Measurements from ENCODE around the gene TNFRSF6B.

The TNFRSF6B gene

DNA sequence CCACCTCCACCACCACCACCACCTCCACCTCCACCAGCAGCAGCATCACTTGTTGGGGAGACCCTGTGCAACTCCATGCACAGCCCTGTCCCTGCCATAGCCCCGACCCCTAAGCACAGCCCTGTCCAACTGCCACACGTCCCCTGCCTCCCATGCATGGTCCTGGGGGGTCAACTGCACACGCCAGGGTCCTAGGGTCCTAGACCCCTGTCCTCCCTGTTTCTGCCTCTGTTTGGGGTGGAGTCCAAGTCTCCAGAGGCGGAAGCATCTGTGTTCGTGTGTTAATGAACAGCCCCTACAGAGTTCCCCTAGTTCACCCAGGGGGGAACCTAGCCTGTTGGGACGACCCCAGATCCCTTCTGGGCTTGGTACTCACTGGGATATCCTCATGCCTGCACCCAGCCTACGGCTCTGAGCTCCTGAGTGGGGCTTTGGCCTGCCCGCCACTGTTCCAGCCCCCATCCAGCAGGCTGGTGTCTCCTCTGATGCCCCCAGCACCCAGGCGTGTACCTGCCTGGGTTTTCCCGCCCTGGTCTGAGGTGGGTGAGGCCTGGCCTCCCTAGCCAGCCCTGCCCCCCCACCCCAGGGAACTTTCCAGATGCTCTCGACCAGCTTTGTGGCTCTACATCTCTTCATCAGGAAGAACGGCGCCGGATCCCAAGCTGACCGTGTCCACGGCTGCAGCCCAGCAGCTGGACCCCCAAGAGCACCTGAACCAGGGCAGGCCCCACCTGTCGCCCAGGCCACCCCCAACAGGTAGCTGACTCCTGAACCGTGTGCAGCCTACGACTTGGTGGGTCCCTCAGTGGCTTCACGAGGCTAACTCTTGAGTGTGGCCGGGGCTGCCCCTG lies 2.5 kb upstream of the TNFRSF6B start:
- H3K36me3 ChIP-seq (replicated peaks) = peaks cover 8% of the 10 kb centered on the region
- no peaks in the 10 kb centered on the region for H3K4me1 ChIP-seq
- in situ Hi-C loops (cut with MboI; ENCODE audit: low sequenced_read_pairs) = no loop called here
- no peaks in the 10 kb centered on the region for H3K9me3 ChIP-seq
- H3K4me3 ChIP-seq = no peak overlapping the region
- no peak for DNase-seq (ENCODE audit: low spot score in 2 of 2)
- H3K27me3 ChIP-seq (ENCODE audit: low read depth) = no peaks in the 10 kb centered on the region

DNA sequence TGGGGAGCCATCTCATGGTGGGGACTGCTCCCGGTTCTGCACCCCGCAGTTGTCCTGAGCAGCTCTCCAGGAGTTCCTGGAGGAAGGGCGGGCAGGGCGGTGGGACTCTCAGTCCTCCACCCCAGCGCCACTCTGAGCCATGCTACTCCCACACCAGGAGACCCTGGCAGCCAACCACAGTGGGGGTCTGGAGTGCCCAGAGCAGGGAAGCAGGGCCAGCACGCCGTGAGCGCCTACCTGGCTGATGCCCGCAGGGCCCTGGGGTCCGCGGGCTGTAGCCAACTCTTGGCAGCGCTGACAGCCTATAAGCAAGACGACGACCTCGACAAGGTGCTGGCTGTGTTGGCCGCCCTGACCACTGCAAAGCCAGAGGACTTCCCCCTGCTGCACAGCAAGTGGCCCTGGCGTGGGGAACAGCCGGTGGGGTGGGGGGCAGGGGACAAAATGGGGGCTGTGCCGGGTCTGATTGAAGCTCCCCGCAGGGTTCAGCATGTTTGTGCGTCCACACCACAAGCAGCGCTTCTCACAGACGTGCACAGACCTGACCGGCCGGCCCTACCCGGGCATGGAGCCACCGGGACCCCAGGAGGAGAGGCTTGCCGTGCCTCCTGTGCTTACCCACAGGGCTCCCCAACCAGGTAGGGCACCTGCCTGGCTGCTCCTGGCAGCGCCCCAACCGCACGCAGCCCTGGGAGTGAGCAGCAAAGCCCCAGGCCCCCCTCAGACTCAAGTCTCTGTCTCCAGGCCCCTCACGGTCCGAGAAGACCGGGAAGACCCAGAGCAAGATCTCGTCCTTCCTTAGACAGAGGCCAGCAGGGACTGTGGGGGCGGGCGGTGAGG lies 1.6 kb upstream of the TNFRSF6B start:
- Histone ChIP-seq H3K9me3 (no peaks in the 10 kb centered on the region), H3K27me3 (ENCODE audit: low read depth) (no peaks in the 10 kb centered on the region), H3K4me3 (no peak overlapping the region), H3K36me3 (replicated peaks) (peaks cover 8% of the 10 kb centered on the region), H3K4me1 (no peaks in the 10 kb centered on the region)
- no peak for DNase-seq (ENCODE audit: low spot score in 2 of 2)
- in situ Hi-C loops (cut with MboI; ENCODE audit: low sequenced_read_pairs) = no loop called here

DNA sequence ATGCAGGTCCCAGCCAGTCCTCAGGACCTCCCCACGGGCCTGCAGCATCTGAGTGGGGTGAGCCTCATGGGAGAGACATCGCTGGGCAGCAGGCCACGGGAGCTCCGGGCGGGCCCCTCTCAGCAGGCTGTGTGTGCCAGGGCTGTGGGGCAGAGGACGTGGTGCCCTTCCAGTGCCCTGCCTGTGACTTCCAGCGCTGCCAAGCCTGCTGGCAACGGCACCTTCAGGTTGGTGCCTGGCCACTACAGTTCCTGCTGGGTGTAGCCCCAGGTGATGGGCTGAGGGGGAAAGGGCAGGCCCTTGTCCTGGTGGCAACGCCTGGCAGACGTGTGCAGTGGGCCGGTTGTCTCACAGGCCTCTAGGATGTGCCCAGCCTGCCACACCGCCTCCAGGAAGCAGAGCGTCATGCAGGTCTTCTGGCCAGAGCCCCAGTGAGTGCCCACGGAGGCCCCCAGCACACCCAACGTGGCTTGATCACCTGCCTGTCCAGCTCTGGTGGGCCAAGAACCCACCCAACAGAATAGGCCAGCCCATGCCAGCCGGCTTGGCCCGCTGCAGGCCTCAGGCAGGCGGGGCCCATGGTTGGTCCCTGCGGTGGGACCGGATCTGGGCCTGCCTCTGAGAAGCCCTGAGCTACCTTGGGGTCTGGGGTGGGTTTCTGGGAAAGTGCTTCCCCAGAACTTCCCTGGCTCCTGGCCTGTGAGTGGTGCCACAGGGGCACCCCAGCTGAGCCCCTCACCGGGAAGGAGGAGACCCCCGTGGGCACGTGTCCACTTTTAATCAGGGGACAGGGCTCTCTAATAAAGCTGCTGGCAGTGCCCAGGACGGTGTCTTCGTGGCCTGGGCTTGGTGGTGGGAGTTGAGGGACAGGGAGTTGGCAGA lies 787 bp upstream of the TNFRSF6B start:
- Histone ChIP-seq H3K36me3 (replicated peaks) (peaks cover 8% of the 10 kb centered on the region), H3K4me3 (no peak overlapping the region), H3K27me3 (ENCODE audit: low read depth) (no peaks in the 10 kb centered on the region), H3K4me1 (no peaks in the 10 kb centered on the region), H3K9me3 (no peaks in the 10 kb centered on the region)
- peak in 1 of 2 experiments; percentile 14 for DNase-seq (ENCODE audit: low spot score in 2 of 2)
- in situ Hi-C loops (cut with MboI; ENCODE audit: low sequenced_read_pairs) = no loop called here

DNA sequence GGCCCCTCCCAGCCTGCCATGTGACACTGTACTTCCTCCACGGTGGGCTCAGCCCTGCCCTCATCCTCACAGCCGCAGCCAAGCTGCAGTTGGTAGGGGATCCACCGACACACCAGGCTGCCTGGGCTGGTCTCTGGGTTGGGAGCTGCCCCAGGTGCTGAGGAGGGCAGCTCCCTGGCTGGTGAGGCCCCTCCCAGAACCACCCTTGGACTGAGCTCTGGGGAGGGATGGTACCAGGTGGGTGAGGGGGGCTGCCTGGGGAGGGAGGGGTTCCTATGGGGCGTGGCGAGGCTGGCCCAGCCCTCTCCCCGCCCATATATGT lies 185 bp upstream of the TNFRSF6B start:
- in situ Hi-C loops (cut with MboI; ENCODE audit: low sequenced_read_pairs) = no loop called here
- H3K4me3 ChIP-seq = no peak overlapping the region
- peak in 1 of 2 experiments; percentile 33 for DNase-seq (ENCODE audit: low spot score in 2 of 2)

DNA sequence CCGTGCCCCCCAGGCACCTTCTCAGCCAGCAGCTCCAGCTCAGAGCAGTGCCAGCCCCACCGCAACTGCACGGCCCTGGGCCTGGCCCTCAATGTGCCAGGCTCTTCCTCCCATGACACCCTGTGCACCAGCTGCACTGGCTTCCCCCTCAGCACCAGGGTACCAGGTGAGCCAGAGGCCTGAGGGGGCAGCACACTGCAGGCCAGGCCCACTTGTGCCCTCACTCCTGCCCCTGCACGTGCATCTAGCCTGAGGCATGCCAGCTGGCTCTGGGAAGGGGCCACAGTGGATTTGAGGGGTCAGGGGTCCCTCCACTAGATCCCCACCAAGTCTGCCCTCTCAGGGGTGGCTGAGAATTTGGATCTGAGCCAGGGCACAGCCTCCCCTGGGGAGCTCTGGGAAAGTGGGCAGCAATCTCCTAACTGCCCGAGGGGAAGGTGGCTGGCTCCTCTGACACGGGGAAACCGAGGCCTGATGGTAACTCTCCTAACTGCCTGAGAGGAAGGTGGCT lies 960 bp downstream of the TNFRSF6B start:
- Histone ChIP-seq H3K36me3 (replicated peaks) (peaks cover 8% of the 10 kb centered on the region), H3K4me1 (no peaks in the 10 kb centered on the region), H3K27me3 (ENCODE audit: low read depth) (no peaks in the 10 kb centered on the region), H3K4me3 (no peak overlapping the region), H3K9me3 (no peaks in the 10 kb centered on the region)
- in situ Hi-C loops (cut with MboI; ENCODE audit: low sequenced_read_pairs) = no loop called here
- peak in 1 of 2 experiments; percentile 21 for DNase-seq (ENCODE audit: low spot score in 2 of 2)

More for the DNA sequence above, 185 bp upstream of the TNFRSF6B start:
- no peaks in the 10 kb centered on the region for H3K9me3 ChIP-seq
- no peaks in the 10 kb centered on the region for H3K4me1 ChIP-seq
- H3K36me3 ChIP-seq (replicated peaks) = peaks cover 8% of the 10 kb centered on the region
- no peaks in the 10 kb centered on the region for H3K27me3 ChIP-seq (ENCODE audit: low read depth)

DNA sequence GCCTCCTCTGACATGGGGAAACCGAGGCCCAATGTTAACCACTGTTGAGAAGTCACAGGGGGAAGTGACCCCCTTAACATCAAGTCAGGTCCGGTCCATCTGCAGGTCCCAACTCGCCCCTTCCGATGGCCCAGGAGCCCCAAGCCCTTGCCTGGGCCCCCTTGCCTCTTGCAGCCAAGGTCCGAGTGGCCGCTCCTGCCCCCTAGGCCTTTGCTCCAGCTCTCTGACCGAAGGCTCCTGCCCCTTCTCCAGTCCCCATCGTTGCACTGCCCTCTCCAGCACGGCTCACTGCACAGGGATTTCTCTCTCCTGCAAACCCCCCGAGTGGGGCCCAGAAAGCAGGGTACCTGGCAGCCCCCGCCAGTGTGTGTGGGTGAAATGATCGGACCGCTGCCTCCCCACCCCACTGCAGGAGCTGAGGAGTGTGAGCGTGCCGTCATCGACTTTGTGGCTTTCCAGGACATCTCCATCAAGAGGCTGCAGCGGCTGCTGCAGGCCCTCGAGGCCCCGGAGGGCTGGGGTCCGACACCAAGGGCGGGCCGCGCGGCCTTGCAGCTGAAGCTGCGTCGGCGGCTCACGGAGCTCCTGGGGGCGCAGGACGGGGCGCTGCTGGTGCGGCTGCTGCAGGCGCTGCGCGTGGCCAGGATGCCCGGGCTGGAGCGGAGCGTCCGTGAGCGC lies 1.6 kb downstream of the TNFRSF6B start:
- Histone ChIP-seq H3K4me3 (no peak overlapping the region), H3K36me3 (replicated peaks) (peaks cover 8% of the 10 kb centered on the region), H3K9me3 (no peaks in the 10 kb centered on the region), H3K4me1 (no peaks in the 10 kb centered on the region), H3K27me3 (ENCODE audit: low read depth) (no peaks in the 10 kb centered on the region)
- DNase-seq (ENCODE audit: low spot score in 2 of 2) = peak in 1 of 2 experiments; percentile 20
- in situ Hi-C loops (cut with MboI; ENCODE audit: low sequenced_read_pairs) = no loop called here

DNA sequence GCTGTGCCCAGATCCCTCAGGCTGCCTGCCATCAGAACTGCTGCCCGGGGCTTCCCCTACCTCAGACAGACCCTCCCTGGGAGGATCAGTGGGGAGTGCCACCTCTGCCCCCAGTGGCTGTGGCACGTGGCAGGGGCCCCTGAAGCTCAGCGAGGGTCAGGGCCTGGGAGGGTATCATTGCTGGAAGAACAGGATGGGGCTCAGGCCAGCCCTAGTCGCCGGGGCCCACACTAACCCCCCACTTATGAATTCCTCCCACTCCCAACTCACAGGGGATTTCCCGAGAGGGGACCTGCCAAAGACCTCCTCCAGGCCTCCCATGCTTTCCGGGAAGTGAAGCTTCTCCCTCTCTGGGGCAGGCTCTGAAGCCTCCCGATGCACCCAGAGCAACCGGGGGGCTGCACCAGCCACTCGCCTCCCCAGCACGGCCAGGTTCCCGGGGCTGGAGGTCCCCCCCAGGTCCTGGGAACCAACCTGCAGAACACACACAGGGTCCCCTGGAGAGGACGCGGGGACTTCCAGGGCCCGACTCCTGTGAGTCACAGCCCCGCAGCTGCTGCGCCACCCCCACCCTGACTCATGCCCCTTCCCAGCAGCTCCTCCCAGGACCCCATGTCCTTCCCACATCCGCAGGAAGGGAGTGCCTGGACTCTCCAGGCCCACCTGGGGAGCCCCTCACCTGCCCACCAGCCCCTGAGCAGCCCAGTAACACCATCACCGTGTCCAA lies 2.5 kb downstream of the TNFRSF6B start:
- Histone ChIP-seq H3K27me3 (ENCODE audit: low read depth) (no peaks in the 10 kb centered on the region), H3K36me3 (replicated peaks) (peaks cover 6% of the 10 kb centered on the region), H3K9me3 (no peaks in the 10 kb centered on the region), H3K4me1 (no peaks in the 10 kb centered on the region), H3K4me3 (no peak overlapping the region)
- DNase-seq (ENCODE audit: low spot score in 2 of 2) = peak in 1 of 2 experiments; percentile 20
- in situ Hi-C loops (cut with MboI; ENCODE audit: low sequenced_read_pairs) = no loop called here

DNA sequence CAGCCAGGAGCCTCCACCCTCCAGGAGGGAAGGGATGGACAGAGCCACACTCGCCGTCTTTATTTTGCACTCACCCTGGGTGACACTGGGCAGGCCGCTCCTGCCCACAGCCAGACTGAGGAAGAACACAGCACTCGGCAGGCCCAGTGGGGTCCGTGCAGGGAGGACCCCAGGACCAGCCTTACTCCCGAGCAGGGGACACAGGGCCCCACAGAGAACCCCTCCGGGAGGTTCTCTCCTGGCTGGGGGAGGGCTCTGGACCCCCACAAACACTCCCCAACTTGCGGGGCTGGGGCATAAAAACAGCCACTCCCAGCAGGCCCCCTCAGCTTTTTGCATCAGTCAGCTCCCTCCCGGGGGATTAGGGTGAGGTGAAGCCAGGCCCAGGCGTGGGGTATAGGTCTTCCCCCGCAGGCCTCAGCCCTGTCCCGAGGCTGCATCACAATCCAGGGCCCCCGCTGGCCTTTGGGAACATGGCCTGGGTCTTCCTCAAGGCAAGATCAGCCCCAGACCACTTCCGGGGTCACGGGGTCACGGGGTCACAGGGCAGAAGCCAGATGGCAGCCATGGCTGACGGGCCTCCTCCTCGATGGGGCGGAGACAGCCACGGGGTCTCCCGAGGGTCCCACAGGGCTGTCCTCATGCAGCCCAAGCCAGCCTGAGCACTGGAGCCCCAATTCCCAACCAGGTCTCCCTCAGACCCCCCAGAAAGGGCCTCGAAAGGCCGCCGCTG lies 3.2 kb downstream of the TNFRSF6B start:
- Histone ChIP-seq H3K27me3 (ENCODE audit: low read depth) (no peaks in the 10 kb centered on the region), H3K4me3 (no peak overlapping the region), H3K36me3 (replicated peaks) (peaks cover 9% of the 10 kb centered on the region), H3K9me3 (no peaks in the 10 kb centered on the region), H3K4me1 (no peaks in the 10 kb centered on the region)
- DNase-seq (ENCODE audit: low spot score in 2 of 2) = peak in 1 of 2 experiments; percentile 24
- in situ Hi-C loops (cut with MboI; ENCODE audit: low sequenced_read_pairs) = no loop called here

DNA sequence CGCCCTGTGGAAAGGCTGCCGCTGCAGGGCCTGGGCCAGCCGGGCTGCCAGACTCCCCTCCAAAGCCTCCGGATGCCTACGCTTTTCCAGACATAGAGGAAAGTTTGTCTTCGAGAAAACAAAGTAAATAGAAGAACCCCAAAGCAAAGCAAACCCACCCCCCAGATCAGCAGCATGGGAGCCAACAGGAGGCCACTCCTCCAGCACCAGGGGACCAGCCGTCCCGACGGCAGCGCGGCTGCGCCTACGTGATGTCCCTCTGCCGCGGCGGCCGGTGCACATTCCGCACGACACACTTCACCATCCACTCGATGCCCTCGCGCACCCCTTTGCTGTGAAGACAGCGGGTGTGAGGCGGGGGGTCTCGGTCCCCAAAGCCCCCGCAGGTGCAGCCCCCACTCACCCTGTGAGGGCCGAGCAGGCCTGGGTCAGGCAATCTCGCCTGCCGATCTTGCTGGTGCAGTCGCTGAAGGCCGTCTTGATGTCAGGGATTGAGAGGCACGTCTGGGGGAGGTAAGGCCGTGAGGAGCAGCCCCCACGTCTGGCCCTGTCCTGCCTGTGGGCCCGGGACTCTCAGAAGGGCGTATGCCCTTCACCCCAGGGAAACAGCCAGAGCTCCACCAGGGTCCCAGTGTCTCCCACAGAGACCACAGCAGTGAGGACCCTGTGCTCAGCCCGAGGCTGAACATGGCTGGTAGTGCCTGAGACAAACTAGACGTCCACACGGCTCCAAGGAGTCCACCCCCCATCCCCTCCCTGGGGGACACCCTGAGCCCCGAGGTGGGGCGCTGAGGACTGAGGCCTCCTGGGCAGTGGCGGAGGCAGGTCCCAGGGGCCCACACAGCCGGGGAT lies 4.0 kb downstream of the TNFRSF6B start:
- no peaks in the 10 kb centered on the region for H3K4me1 ChIP-seq
- peaks cover 17% of the 10 kb centered on the region for H3K36me3 ChIP-seq (replicated peaks)
- in situ Hi-C loops (cut with MboI; ENCODE audit: low sequenced_read_pairs) = no loop called here
- H3K4me3 ChIP-seq = no peak overlapping the region
- no peaks in the 10 kb centered on the region for H3K27me3 ChIP-seq (ENCODE audit: low read depth)
- no peaks in the 10 kb centered on the region for H3K9me3 ChIP-seq
- DNase-seq (ENCODE audit: low spot score in 2 of 2) = peak in 1 of 2 experiments; percentile 16

DNA sequence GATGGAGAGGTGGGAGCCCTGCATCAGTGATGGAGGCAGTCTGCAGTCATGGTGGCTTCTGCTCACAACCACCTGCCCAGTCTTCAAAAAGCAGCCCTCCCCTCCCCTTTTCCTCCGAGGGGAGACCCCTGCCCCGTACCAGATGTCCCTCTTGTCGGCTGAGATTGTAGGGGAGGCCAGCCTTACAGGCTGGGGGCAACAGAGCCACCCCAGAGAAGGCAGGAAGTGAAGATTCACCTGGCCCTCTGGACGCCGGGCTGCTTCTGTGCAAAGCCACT lies 4.5 kb downstream of the TNFRSF6B start:
- no peak overlapping the region for H3K4me3 ChIP-seq
- peaks cover 19% of the 10 kb centered on the region for H3K36me3 ChIP-seq (replicated peaks)
- no peak for DNase-seq (ENCODE audit: low spot score in 2 of 2)
- H3K4me1 ChIP-seq = no peaks in the 10 kb centered on the region
- H3K9me3 ChIP-seq = no peaks in the 10 kb centered on the region
- H3K27me3 ChIP-seq (ENCODE audit: low read depth) = no peaks in the 10 kb centered on the region
- in situ Hi-C loops (cut with MboI; ENCODE audit: low sequenced_read_pairs) = no loop called here

DNA sequence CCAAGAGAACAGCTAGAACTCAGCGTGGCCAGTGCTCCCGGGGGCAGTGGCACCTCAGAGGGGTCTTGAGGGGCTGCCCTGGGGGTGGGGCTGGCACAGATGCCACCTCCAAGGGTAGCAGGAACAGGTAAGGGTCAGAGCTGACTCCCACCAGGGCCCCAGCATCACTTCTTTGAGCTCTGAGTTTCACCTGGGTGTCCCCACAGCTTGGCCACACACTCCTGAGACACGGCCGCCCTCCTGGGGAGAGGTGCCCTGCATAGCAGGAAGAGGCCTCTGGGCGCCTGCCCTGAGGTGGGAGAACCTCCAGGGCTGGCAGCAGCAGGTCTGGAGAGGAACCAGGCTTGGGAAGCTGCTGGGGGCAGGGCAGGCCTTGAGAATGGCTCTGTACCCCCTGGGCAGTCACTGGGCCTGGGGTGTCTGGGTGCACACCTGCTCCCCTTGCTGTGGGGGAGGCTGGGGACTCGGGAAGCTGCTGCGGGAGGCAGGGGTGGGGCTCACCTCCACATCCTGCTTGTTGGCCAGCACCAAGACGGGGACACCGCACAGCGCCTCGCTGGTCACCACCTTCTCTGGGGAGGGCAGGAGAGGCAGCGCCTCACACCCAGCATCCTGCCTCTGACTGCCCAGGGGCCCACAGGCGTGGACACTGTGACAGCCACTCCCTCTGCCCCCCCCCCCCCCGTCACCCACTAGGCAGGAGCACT lies 5.0 kb downstream of the TNFRSF6B start:
- H3K36me3 ChIP-seq (replicated peaks) = peaks cover 24% of the 10 kb centered on the region
- in situ Hi-C loops (cut with MboI; ENCODE audit: low sequenced_read_pairs) = no loop called here
- peaks cover 3% of the 10 kb centered on the region for H3K4me1 ChIP-seq

More for the DNA sequence above, 5.0 kb downstream of the TNFRSF6B start:
- DNase-seq (ENCODE audit: low spot score in 2 of 2) = peak in 1 of 2 experiments; percentile 17
- no peaks in the 10 kb centered on the region for H3K9me3 ChIP-seq
- no peak overlapping the region for H3K4me3 ChIP-seq
- H3K27me3 ChIP-seq (ENCODE audit: low read depth) = no peaks in the 10 kb centered on the region
